Midbrain (tissue), 1 donor: Measurements from ENCODE around the gene EPHB1.

ENCODE experiments used
- DNase-seq: peaks from one replicate; lab custom pipeline; 2025; lab: John Stamatoyannopoulos, UW

The EPHB1 gene

DNA sequence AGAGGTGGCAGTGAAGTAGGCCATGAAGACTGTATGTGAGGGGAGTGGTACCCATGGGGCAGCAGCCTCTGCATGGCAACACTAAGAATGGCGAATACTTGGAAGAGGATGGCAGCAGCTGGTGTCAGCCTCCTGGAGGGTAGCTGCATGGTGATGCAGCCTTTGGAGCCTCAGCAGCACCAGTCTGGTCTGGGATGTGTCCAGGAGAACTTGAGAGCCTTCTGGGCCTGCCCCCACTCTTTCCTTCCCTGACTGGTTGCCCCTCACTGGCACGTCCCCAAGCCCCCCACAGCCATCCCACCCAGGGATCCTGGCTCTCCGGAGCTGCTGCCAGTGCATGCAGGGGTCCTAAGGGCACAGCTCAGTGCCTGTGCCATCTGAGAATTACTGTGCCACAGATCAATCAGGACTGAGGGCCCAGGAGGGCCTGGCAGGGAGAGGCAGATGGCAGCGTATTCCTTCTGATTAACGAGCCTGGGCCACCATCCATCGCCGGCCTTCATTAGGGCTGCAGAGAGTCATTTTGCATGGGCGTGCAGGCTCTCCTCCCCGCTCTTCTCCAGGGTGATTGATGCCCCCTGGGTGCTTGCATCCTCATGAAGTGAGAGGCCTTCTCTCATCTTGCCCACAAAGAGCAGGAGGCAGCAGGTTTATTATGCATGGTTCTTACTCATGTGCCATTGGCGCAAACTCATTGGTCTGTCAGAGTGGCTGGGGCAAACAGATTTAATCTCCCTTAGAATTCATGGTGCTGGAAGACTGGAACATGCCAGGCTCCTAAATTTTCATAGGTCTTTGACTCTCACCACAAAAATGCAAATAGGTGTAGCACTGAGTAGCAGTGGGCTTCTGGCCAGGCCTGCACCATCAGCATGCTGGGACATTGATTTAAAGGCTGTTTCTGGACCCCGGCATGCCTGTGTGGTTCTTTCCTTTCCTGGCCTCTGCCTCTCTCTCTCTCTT is 116.8 kb downstream of the EPHB1 start:
- no peak for DNase-seq

DNA sequence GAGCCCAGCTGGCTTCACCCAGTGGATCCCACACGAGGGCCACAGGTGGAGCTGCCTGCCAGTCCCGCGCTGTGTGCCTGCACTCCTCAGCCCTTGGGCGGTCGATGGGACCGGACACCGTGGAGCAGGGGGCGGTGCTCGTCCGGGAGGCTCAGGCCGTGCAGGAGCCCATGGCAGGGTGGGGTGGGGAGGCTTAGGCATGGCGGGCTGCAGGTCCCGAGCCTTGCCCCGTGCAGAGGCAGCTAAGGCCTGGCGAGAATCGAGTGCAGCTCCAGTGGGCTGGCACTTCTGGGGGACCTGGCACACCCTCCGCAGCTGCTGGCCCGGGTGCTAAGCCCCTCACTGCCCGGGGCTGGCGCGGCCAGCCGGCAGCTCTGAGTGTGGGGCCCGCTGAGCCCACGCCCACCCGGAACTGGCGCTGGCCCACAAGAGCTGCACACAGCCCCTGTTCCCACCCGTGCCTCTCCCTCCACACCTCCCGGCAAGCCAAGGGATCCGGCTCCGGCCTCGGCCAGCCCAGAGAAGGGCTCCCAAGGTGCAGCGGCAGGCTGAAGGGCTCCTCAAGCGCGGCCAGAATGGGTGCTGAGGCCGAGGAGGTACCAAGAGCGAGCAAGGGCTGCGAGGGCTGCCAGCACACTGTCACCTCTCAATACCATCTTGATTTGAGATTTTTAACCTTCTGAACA is 121.4 kb downstream of the EPHB1 start:
- no peak for DNase-seq

DNA sequence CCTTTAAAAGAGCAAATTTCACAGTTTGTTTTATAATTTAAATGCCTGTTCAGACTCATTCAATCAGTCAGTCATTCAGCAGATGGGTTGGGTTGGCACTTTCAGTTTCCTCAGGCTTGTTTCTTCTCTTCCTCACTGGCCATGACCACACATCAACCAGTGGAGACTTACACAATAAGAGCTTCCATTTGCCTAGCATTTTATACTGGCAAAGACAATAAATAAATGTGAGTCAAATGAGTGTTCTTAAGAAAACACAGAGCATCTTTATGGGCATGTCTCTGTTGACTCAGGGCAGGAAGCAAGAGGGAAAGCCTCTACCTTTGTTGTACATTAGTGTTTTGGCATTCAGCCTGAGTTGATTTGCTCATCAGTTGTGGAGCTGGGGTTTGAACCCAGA is 122.6 kb downstream of the EPHB1 start:
- no peak for DNase-seq

DNA sequence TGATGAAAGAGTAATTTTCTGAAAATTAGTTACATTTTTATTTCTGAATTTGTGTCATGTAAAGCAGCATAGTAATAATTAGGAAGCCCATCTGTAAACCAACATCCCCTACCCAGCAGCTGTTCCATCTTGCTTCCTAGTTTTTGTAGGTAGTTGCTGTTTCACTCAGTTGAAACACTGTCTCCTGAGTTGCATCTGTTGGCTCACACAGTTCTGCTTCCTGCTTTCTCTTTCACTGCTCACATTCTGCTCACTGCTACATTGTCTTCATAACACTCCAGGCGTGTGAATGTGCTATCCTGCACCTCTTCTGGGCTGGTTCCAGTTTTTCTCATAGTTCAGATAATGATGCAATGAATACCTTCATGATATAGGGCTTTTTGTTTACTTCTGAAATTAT is 123.4 kb downstream of the EPHB1 start:
- no peak for DNase-seq

DNA sequence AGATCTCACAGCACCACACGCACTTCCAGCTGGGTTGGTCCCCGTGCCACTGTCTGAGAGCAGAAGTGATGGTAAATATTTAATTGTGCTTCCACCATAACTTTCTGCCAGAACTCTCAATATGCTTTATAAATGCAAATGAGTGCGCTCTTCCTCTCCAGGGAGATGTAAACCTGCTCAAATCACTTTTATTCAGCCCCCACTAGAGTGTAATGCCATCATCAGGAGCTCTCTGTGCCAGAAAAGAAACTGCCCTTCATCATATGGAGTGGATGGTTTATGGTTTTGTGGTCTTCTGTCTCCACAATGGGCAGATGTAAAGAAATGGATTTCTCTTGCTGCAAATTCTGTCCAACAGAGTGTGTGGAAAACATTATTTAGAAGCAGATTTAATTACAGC is 127.0 kb downstream of the EPHB1 start:
- no peak for DNase-seq

DNA sequence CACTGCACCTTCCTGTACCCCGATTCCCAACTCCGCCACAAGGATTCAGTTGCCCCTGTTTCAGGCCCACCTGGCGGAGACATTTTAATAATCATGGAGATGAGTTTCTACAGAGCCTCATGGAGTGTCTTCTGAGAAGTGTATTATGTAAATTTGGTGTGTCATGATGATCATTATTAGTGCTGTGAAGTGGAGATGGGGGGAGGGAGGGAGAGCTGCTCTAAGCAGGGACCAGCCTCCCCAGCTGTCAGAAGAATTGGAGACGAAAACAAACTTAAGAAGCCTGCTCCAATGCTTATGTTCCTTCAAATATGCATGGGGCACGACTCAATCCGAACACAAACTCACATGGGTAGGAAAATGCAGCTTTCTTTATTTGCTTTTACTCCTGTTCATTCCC is 127.8 kb downstream of the EPHB1 start:
- DNase-seq: no peak

DNA sequence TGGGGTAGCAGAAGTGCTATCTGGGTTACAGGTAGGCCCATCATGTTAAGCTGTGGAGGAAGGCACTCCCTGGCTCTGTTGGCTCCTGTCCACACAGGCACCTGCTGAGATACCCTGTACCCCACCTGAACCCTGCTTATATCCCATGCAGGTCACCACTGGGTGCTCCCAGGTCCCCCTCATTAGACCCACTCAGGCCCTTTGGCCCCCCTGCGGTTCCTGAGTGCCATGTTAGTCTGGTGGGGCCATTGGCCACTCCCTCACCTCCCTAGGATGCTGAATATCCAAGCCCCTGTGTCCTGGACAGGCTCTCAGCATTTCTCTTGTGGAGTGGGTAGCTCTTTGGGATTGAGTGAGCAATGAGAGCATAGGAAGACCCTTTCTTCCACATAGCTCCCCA is 128.2 kb downstream of the EPHB1 start:
- no peak for DNase-seq

DNA sequence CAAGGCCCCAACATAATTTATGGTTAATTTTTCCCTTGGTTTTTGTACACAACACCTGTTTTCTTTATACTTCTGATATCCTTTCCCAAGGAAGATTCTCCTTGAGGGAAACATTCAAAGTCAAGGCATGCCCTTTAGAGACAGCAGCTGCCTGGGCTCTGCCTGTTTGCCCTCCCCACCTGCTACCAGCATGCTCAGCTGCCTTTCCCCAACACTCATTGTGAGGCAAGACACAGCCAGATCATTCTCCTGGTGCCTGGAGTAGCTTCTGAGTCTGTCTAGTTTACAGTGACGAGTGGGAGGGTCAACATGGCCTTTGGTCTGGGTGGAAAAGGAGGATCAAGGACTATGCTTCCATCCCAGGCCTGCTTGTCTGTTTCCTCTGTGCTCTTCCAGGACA is 132.5 kb downstream of the EPHB1 start:
- DNase-seq: no peak

DNA sequence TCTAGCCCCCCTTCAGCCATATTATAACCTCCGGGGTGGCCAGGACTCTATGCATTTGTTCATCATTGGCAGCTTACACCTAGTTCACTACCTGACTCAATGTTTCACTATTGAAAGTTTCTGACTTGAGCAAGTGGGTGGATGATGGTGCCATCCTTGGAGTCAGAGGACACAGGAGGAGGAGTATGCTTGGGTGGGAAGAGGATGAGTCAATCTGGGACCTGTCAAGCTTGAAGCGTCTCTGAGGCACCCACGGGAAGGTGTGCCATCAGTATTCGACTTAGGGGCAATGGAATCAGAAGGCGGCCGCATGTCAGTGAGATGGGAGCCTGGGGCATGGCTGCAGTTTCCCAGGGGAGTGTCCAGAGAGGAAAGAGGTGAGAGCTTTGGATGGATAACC is 133.3 kb downstream of the EPHB1 start:
- no peak for DNase-seq

DNA sequence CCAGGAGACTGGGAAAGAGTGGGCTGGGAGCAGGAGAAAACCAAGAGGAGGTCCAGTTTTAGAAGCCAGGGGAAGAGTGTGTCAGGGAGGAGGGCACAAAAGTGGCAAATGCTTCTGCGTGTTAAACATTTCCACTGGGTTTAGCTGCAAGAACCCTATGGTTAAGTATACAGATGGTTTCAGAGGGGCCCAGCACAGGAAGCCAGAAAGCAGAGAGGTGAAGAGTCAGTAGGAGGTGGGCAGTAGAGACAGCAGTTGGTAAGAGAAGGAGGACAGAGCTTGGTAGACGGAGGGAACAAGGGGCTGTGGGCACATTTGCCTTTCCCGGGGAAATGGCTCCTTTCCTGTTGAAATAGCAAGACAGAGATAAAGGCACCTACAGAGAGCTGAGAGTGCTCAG is 133.8 kb downstream of the EPHB1 start:
- DNase-seq: no peak

DNA sequence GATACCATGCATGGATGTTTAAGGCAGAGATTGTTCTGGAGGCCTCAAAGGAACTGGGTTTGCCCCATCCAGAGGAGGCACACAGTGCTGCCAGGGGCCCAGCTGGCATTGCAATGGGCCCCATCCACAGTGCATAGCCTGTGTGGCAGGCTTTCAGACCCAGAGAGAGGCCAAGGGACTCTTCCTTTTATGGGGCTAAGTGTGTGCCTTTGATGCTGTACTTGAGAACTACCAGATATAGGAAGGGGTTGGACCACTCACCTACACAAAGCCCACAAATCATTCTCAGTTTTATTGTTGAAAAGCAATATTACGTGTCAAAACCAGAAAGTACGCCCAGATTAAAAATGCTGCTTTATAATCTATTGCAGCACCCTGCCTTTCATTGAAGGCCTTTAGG is 134.9 kb downstream of the EPHB1 start:
- no peak for DNase-seq

DNA sequence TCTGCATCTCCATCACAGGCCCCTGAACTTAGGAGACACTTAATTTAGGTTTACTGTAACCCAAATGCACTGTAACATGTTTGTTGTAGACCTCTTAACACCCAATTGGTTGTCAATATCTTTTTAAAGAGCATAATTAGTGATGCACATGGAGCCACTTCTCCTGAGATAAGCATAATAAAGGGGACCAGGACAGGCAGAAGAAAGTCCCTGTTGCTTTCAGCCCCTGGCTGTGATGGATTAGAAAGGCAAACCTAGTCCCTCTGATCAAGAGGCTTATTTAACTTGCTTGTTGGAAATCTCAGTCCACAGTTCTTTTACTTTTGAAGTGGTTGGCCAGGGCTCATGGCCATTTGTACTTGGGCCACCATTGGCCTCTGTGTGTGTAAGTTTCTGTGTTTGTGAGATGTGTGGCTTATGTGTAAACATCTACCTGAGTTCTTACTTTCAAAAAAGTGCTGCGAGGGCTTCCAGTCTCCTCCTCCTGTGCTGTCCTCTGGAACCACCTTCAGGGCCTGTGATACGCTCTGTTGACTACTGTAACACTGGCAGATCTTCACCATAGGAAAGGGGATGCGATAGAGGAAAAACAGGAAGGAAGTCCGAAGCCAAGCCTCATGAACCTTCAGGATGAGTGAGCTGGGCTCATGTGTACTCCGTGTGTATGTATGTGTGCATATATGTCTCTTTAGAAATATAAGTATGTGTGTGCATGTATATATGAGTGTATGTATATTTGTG is 136.2 kb downstream of the EPHB1 start:
- DNase-seq: no peak

DNA sequence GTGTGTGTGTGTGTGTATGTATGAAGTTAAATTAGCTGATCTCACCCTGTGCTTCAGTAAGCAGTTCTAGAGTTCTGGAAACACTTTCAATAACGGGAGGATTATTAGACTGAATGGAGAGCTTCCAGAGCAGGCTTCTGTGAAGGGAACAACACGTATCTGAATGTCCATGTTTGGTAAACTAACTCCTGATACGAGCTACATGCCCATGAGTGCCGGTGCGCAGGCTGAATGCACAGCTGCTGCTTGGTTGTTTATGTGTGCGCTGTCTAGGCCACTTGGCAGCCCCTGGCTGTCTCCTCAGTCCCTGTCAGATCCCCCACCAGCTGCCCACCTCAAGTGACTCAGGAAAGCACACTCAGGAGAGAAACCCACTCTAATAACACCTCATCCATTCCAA is 137.0 kb downstream of the EPHB1 start:
- DNase-seq: no peak

DNA sequence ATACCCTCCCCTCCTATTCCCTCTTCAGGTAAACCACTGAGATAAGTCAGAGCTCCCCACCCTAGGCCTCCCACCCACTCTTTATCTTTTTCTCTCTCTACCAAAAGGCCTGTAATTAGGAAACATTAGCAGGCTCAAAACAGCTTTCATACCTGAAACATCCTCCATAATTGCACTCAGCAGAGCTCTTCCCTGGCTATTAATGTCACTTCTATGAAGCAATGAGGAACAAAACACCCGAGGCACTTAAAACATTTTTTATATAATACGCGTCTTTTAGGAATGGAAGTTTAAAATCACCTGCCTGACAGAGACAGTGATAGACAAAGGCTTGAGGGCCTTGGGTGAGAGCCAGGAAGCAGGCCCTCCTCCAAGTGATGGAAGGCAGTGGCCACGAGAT is 138.9 kb downstream of the EPHB1 start:
- DNase-seq: no peak

DNA sequence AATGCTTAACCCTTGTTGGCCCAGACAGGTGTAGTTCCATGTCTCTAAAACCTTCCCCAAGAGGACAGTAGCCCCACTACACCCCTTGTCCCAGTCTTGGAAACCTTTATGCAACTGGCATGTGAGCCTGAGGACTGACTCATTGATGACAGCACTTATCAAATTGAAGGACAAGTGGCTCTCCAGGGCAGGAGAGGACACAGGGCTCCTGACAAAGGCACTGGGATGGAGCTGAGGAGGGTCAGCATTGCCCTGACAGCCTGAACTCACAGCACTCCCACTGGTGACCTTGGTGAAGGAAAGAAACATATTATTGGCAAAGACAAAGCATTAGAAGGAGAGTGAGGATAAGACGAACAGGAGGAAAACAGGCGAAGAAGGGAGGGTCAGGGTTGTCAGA is 139.9 kb downstream of the EPHB1 start:
- DNase-seq: no peak

DNA sequence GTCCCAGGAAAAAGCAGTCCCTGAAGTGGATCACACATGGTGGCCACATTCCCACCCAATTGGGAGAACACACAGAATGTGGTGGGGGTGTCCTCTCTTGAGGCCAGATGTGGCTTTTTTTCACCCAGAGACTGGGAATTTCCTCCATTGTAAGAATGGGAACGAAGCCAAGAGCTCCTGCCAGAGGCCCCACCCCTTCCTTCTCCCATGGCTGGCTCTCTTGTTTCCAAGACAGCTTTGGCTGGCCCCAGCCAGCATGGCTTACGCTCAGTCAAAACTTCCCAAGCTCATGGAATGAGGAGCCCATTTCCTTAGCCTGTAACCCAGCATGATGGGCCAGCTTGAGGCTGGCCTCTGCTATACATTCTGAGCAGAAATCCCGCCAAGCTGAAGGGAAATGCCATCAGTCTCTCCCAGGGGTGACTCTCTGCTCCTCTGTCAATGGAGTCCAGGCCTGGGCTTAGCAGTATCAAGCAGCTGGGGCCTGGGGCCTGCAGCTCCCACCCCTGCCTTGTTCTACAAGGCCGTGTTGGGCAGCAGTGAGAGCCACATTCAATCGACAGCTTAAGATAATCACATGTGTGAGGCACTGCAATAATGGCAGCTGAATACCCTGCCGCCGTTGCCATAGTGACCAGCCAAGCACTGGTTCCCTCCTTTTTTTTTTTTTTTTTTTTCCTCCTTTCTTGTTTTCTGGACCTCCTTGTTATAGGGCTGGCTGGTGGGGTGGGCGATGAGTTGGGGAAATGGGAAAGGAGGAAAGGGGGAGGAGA is 142.4 kb downstream of the EPHB1 start:
- DNase-seq: no peak

DNA sequence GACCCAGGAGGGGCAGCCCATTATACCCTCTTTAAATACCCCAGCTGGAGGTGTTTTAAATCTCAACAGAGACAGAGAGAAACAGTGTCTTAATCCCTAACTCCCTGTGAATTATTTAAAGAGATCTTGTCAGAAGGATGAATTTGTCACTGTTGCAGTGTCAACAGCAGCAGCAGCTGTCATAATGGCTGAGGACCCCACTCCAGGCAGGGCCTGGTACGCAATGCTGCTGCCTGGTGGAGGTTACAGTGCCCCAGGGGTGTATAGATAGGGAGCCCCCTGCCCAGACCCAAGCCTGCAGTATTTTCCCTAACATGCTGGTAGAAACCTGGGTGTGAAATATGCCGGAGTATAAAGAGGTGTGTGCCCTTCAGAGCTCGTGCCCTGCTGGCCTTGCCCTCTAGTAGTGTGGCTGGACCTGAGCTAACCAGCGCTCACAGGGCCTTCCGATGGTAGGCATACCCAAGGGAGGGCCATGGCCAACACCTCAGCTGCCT is 143.0 kb downstream of the EPHB1 start:
- DNase-seq: no peak

DNA sequence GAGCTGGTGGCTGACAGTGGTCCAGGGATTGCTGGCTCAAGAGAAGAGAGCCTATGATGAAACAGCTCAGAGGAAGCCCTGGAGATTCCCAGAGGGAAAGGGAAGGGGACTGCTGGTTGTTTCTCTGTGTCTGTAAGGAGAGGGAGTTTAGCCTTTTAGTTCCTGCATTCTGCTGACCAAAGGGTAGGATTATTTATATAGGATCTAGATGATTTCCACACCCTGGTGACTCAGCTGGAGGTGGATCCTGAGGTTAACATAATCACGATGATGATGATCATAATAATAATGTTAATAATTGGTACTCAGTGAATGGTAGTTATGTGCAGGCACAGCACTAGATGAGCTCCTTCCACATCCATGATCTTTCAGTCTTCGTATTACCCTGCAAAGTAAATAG is 144.9 kb downstream of the EPHB1 start:
- DNase-seq: no peak

DNA sequence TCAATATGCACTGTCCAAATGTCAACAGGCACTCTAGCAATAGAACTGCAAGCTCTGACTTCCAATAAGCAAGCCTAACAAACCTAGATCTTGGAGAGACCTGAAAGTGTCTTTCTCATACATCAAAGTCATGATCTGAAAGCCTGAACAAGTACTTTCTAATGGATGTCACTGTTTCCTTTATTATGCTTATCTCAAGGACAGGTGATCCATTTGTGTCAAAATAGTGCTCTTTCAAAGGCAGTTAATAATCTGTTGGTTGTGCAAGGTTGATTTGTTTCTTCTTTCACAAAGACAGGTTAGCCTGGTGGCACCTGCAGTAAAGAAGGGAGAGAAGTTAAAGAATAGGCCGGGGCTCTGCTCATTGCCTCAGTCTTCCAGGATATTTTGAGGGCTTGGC is 146.8 kb downstream of the EPHB1 start:
- no peak for DNase-seq

DNA sequence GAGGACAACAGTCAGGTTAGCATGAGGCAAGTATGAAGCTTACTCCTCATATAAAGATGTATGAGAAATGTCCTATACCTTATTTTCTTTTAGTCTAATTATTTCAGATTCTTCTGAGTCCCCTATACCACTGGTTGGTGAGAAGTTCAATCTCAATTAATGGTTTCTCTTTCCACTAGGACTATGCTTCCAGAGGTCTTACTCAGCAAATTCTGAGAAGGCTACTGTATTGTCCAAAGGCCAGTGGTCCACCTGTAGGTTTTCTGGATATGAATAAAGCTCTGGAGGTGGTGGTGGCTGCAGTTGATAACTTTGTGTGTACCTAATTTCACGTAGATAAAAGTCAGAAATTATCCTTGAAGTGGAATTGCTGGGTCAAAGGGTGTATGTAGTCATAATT is 149.4 kb downstream of the EPHB1 start:
- no peak for DNase-seq

DNA sequence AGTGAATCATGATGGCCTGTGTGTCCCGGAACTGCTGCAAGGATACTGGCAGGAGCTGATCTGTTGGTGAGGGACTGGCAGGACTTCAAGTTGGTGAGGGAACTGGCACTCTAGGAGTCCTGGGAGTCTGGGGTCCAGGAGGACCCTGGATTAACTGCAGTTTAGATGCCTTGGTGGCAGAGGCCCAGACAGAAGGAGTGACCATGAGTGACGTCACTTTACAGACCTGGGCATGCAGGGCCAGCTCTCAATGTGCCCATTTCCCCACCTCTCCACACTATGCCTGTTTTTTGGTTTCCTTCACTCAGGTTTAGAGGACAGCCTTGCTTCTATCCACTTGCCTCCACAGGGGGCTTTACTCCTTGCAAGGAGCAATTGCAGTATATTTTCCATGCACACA is 154.1 kb downstream of the EPHB1 start:
- no peak for DNase-seq

DNA sequence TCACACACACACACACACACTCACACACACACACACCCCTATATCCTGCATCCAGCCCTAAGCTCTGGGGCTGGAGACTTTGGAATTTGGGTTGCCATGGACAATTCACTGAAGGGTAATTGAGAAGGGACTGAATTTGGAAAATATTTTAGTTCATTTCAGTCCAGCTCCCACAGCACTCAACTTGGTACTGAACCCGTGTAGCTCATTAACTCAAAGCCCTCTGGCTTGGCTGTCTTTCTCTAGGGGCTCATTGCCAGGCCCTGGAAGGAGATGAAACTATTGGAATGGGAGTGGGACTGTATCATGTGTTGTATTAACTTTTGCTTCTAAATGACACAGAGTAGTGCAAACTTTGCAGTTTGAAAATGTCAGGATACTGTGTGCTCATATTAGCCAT is 157.3 kb downstream of the EPHB1 start:
- no peak for DNase-seq
